A673 (cell line): ENCODE results near the gene SART1.

Source experiments
- EZH2 ChIP-seq: fragments of 200-600 bp; sonication (generic); IDR thresholded peaks from 2 replicates; pipeline ENCODE4 v1.6.1; 2017; ENCODE audit warnings: borderline replicate concordance, low read depth, mild to moderate bottlenecking, mixed read lengths, antibody characterized with exemption, low read length; ENCODE audit not compliant: poor library complexity, severe bottlenecking
- TF ChIP-seq, protein P1 (sequence below): fragments of 300-800, 200-600 bp; sonication (generic); conservative IDR thresholded peaks from 2 replicates; pipeline ENCODE4 v1.5.1; 2017; ENCODE audit warnings: low read depth, mild to moderate bottlenecking, antibody characterized with exemption, low read length, moderate library complexity, mixed read lengths

DNA sequence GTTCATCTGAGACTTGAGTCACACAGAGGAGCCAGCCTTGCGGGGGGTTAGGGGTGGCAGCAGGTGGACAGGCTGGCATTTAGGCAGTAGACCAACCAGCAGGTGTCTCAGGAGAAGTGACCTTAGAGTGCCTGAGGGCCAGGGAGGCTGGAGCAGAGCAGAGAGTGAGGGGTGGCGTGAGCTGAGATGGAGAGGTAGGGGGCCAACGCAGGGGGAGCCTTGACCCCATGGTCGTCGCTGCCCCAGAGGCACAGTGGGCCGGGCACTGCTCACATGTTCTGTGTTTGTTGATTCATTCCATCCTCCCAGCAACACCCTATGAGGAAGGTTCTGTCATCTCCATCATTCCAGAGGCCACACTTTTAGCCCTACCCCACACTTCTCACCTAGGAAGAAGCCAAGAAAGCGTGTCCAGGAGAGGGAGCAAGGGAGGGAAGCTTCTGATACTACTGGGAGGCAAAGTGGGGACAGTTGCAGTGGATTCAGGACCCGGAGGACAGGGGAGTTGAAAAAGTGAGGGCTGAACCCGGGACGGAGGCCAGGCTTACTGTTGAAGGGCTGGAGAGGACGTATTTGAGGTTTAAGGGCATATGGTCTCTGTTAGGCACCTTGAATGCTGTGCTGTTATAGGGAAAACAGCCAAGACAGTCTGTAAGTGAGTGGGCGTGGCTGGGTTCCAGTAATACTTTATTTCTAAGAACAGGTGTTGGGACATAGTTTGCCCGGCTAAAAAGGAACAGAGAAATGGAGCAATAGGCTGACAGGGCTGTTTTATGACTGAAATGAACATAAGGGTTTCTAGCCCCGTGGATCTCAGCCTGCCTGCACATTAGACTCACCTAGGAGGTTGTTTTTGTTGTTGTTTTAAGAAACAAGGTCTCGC lies 7.3 kb downstream of the SART1 start:
- TF ChIP-seq, protein P1, sequence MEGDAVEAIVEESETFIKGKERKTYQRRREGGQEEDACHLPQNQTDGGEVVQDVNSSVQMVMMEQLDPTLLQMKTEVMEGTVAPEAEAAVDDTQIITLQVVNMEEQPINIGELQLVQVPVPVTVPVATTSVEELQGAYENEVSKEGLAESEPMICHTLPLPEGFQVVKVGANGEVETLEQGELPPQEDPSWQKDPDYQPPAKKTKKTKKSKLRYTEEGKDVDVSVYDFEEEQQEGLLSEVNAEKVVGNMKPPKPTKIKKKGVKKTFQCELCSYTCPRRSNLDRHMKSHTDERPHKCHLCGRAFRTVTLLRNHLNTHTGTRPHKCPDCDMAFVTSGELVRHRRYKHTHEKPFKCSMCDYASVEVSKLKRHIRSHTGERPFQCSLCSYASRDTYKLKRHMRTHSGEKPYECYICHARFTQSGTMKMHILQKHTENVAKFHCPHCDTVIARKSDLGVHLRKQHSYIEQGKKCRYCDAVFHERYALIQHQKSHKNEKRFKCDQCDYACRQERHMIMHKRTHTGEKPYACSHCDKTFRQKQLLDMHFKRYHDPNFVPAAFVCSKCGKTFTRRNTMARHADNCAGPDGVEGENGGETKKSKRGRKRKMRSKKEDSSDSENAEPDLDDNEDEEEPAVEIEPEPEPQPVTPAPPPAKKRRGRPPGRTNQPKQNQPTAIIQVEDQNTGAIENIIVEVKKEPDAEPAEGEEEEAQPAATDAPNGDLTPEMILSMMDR = no peak
- TF ChIP-seq EZH2 = no peak
